ENCODE data around the gene AMER3.

GRCh38 chr2:130729322-130730299, 25.7 kb upstream of the AMER3 start:
- no peak for TF ChIP-seq CTCF (IDR thresholded peaks at IDR 0.05)
- TF ChIP-seq POLR2A (IDR thresholded peaks at IDR 0.05): no peak

Data from testis (tissue), 2 donors.